Ishikawa (cell line): Measurements from ENCODE around the gene CYP20A1.

Source experiments
- CEBPB ChIP-seq: IDR thresholded peaks from 2 replicates; pipeline ENCODE4 v1.6.1; 2012
- CREB1 ChIP-seq: IDR thresholded peaks from 2 replicates; pipeline ENCODE4 v1.6.1; 2012; ENCODE audit warnings: low read depth
- EGR1 ChIP-seq: IDR thresholded peaks from 2 replicates; pipeline ENCODE4 v1.6.1; 2012
- EP300 ChIP-seq: IDR thresholded peaks from 2 replicates; pipeline ENCODE4 v1.6.1; 2012; ENCODE audit warnings: borderline replicate concordance
- FOXM1 ChIP-seq: IDR thresholded peaks from 2 replicates; pipeline ENCODE4 v1.6.1; 2012; ENCODE audit warnings: low read depth, borderline replicate concordance
- MAX ChIP-seq: IDR thresholded peaks from 2 replicates; pipeline ENCODE4 v1.6.1; 2012
- NFIC ChIP-seq: IDR thresholded peaks from 2 replicates; pipeline ENCODE4 v1.6.1; 2012
- RAD21 ChIP-seq: IDR thresholded peaks from 2 replicates; pipeline ENCODE4 v1.6.1; 2012; ENCODE audit warnings: low read depth
- REST ChIP-seq: IDR thresholded peaks from 2 replicates; pipeline ENCODE4 v1.6.1; 2012; ENCODE audit warnings: low read depth, mild to moderate bottlenecking
- TAF1 ChIP-seq: IDR thresholded peaks from 2 replicates; pipeline ENCODE4 v1.6.1; 2012; ENCODE audit warnings: low read depth, mild to moderate bottlenecking
- TCF12 ChIP-seq: IDR thresholded peaks from 2 replicates; pipeline ENCODE4 v1.6.1; 2012; ENCODE audit warnings: low read depth
- TEAD4 ChIP-seq: IDR thresholded peaks from 2 replicates; pipeline ENCODE4 v1.6.1; 2012
- USF1 ChIP-seq: IDR thresholded peaks from 2 replicates; pipeline ENCODE4 v1.6.1; 2012
- YY1 ChIP-seq: IDR thresholded peaks from 2 replicates; pipeline ENCODE4 v1.6.1; 2012; ENCODE audit warnings: low read depth
- ZBTB7A ChIP-seq: IDR thresholded peaks from 2 replicates; pipeline ENCODE4 v1.6.1; 2012; ENCODE audit warnings: low read depth

CYP20A1 gene

GRCh38 chr2:203327582-203327900, 88.7 kb downstream of the CYP20A1 start:
- TF ChIP-seq FOXM1 (no peak), TAF1 (no peak), TEAD4 (no peak), EGR1 (no peak), CEBPB (no peak), RAD21 (no peak), NFIC (no peak)

- peak; percentile 74 for TF ChIP-seq YY1
- no peak for TF ChIP-seq USF1
- peak; percentile 86; the same call in 1 of the 2 replicates for TF ChIP-seq ZBTB7A
- no peak for TF ChIP-seq CREB1
- no peak for TF ChIP-seq MAX
- peak; percentile 82 for TF ChIP-seq EGR1
- 0 out of 2 replicates have a peak, but pooled peaks have one; percentile 11 for TF ChIP-seq TCF12
- TF ChIP-seq NFIC = no peak
- no peak for TF ChIP-seq CEBPB
- TF ChIP-seq REST = 0 out of 2 replicates have a peak, but pooled peaks have one; percentile 5
- no peak; the same call in 1 of the 2 replicates for TF ChIP-seq TAF1
These were observed 89.3 kb downstream of the CYP20A1 start, which contains the start of gene ABI2 for GRCh38 chr2:203327901-203328759. ABI2 (plus strand) TSS chr2:203328394; CDS start chr2:203328515, 121 bp downstream.

- peak; percentile 100 for TF ChIP-seq EGR1
- TF ChIP-seq NFIC = no peak
- no peak for TF ChIP-seq USF1
- no peak for TF ChIP-seq FOXM1
These were observed 90.1 kb downstream of the CYP20A1 start for GRCh38 chr2:203328760-203329540.

GRCh38 chr2:203330434-203330833, 91.6 kb downstream of the CYP20A1 start:
- TF ChIP-seq CEBPB (no peak), TEAD4 (no peak), EGR1 (no peak), REST (no peak), FOXM1 (no peak), ZBTB7A (no peak), CREB1 (no peak), TCF12 (no peak)

GRCh38 chr2:203338322-203338721, 99.5 kb downstream of the CYP20A1 start:
- TF ChIP-seq TEAD4 (no peak), TCF12 (no peak), TAF1 (no peak), YY1 (no peak), NFIC (no peak), MAX (no peak), CREB1 (no peak), USF1 (no peak), RAD21 (no peak), EP300 (no peak), CEBPB (no peak), REST (no peak), EGR1 (no peak), FOXM1 (no peak), ZBTB7A (no peak)
